SK-N-SH (cell line): ENCODE measurements around the gene TMX1. TPM values are rescaled to one million over a fixed set of nuclear protein-coding genes. Genes with fewer than 3 reads are reported as not detected.
A peak's percentile ranks its signal among the peaks of the same experiment; 100 is the strongest.

Experiments
- CTCF ChIA-PET: fragments of 300-600, 350-600 bp; formaldehyde crosslinking; extraction: SDS; loops from one replicate; lab custom pipeline; 2021; lab: Yijun Ruan, JAX
- POLR2A ChIA-PET: fragments of 350-600 bp; sonication (Branson Sonifier 250); formaldehyde crosslinking; extraction: SDS; loops from one replicate; lab custom pipeline; 2020; ENCODE audit warnings: antibody characterized with exemption, inconsistent platforms; lab: Yijun Ruan, JAX
- DNase-seq: peaks from one replicate; pipeline ENCODE4 v3.0.0; 2012
- H2AFZ ChIP-seq: fragments of 200-600 bp; sonication (generic); 2 replicates; pipeline ENCODE4 v1.8.1; 2016; ENCODE audit warnings: antibody characterized with exemption, mild to moderate bottlenecking, low read depth
- H3F3A ChIP-seq: fragments of 200-600 bp; sonication (generic); replicated peaks from 2 replicates; pipeline ENCODE3; 2016; ENCODE audit warnings: antibody characterized with exemption, mild to moderate bottlenecking; ENCODE audit not compliant: insufficient read depth
- H3K27ac ChIP-seq, 2 experiments: fragments of 200-500 bp in 1 of 2; fragments of 200-600 bp in 1 of 2; sonication (Bioruptor generic) in 1 of 2; sonication (generic), shearing (Covaris generic) in 1 of 2; 2 replicates each; pipeline versions ENCODE4 v1.5.1 to v1.6.1; 2014 to 2016; ENCODE audit warnings: low read depth in 2 of 2, inconsistent platforms in 1 of 2, low read length in 1 of 2, mild to moderate bottlenecking in 1 of 2, mixed read lengths in 1 of 2
- H3K27me3 ChIP-seq: fragments of 200-600 bp; sonication (generic), shearing (Covaris generic); 2 replicates; pipeline ENCODE4 v1.6.1; 2016; ENCODE audit warnings: mixed run types; ENCODE audit not compliant: insufficient read depth
- H3K36me3 ChIP-seq, 2 experiments: fragments of 200-500 bp in 1 of 2; fragments of 200-600 bp in 1 of 2; sonication (Bioruptor generic) in 1 of 2; sonication (generic) in 1 of 2; replicated peaks in 1 of 2; 2 replicates each; pipeline versions ENCODE3 to v1.5.1; 2014 to 2016; ENCODE audit warnings: low read length in 1 of 2, mild to moderate bottlenecking in 1 of 2; ENCODE audit not compliant: insufficient read depth in 2 of 2, control insufficient read depth in 1 of 2
- H3K4me1 ChIP-seq, 2 experiments: fragments of 200-500 bp in 1 of 2; fragments of 200-600 bp in 1 of 2; sonication (Bioruptor generic) in 1 of 2; sonication (generic), shearing (Covaris generic) in 1 of 2; 2 replicates each; pipeline versions ENCODE4 v1.5.1 to v1.6.1; 2014 to 2016; ENCODE audit warnings: low read depth in 1 of 2, low read length in 1 of 2, mixed run types in 1 of 2; ENCODE audit not compliant: insufficient read depth in 2 of 2, control insufficient read depth in 1 of 2
- H3K4me2 ChIP-seq: fragments of 200-600 bp; sonication (generic), shearing (Covaris generic); 2 replicates; pipeline ENCODE4 v1.6.1; 2017; ENCODE audit warnings: mixed run types
- H3K4me3 ChIP-seq, 2 experiments: fragments of 200-500 bp in 1 of 2; fragments of 200-600 bp in 1 of 2; sonication (Bioruptor generic) in 1 of 2; sonication (generic), shearing (Covaris generic) in 1 of 2; 2 replicates each; pipeline versions ENCODE4 v1.5.1 to v1.8.1; 2014 to 2016; ENCODE audit warnings: low read depth in 2 of 2, inconsistent platforms in 1 of 2, low read length in 1 of 2, mild to moderate bottlenecking in 1 of 2, mixed read lengths in 1 of 2, moderate library complexity in 1 of 2
- H3K79me2 ChIP-seq: fragments of 200-600 bp; sonication (generic); 2 replicates; pipeline ENCODE4 v1.8.1; 2017; ENCODE audit warnings: mild to moderate bottlenecking; ENCODE audit not compliant: insufficient read depth
- H3K9ac ChIP-seq: fragments of 200-600 bp; sonication (generic); 2 replicates; pipeline ENCODE4 v1.6.1; 2017; ENCODE audit warnings: mixed run types
- H3K9me2 ChIP-seq: fragments of 200-600 bp; sonication (generic); 2 replicates; pipeline ENCODE4 v1.6.1; 2017; ENCODE audit warnings: mixed run types
- H3K9me3 ChIP-seq: fragments of 200-600 bp; sonication (generic); 2 replicates; pipeline ENCODE4 v1.6.1; 2017; ENCODE audit warnings: mixed run types, mild to moderate bottlenecking, moderate library complexity
- H4K20me1 ChIP-seq: fragments of 200-600 bp; sonication (generic); 2 replicates; pipeline ENCODE4 v1.6.1; 2017; ENCODE audit warnings: mild to moderate bottlenecking, mixed run types; ENCODE audit not compliant: insufficient read depth
- CTCF ChIP-seq: fragments of 200-600 bp; sonication (generic); IDR thresholded peaks from 2 replicates; pipeline ENCODE4 v1.6.1; 2017; ENCODE audit warnings: antibody characterized with exemption, mild to moderate bottlenecking, moderate library complexity
- ELF1 ChIP-seq: IDR thresholded peaks from 2 replicates; pipeline ENCODE4 v1.4.0; 2012
- EP300 ChIP-seq, 2 experiments: IDR thresholded peaks; 2 replicates each; pipeline versions ENCODE4 v1.4.0 to v1.6.1; 2012; ENCODE audit warnings: borderline replicate concordance in 1 of 2, low read depth in 1 of 2, low read length in 1 of 2
- EZH2phosphoT487 ChIP-seq: fragments of 200-600 bp; sonication (generic); IDR thresholded peaks from 2 replicates; pipeline ENCODE4 v1.6.1; 2017; ENCODE audit warnings: low read depth, mixed run types, mild to moderate bottlenecking, antibody characterized with exemption, moderate library complexity, borderline replicate concordance
- FOXJ3 ChIP-seq: sonication (generic); formaldehyde crosslinking; IDR thresholded peaks from 2 replicates; pipeline ENCODE4 v1.5.1; 2020; ENCODE audit warnings: mild to moderate bottlenecking, missing genetic modification reagents
- FOXM1 ChIP-seq: IDR thresholded peaks from 2 replicates; pipeline ENCODE4 v1.4.0; 2012; ENCODE audit warnings: low read depth, mild to moderate bottlenecking
- GATA2 ChIP-seq: sonication (generic); formaldehyde crosslinking; IDR thresholded peaks from 2 replicates; pipeline ENCODE4 v1.5.0; 2020; ENCODE audit warnings: mild to moderate bottlenecking, missing genetic modification reagents
- MAX ChIP-seq: IDR thresholded peaks from 2 replicates; pipeline ENCODE4 v1.4.0; 2012; ENCODE audit warnings: low read depth
- POLR2AphosphoS5 ChIP-seq: IDR thresholded peaks from 2 replicates; pipeline ENCODE4 v1.6.1; 2012; ENCODE audit warnings: low read depth, low read length
- RAD21 ChIP-seq: IDR thresholded peaks from 2 replicates; pipeline ENCODE4 v1.6.1; 2012; ENCODE audit warnings: mild to moderate bottlenecking, low read length
- RCOR1 ChIP-seq: fragments of 150-350 bp; IDR thresholded peaks from 2 replicates; pipeline ENCODE4 v1.6.1; 2017; ENCODE audit warnings: antibody characterized with exemption, low read length
- RXRA ChIP-seq: IDR thresholded peaks from 2 replicates; pipeline ENCODE4 v1.4.0; 2012; ENCODE audit warnings: low read depth, mild to moderate bottlenecking, borderline replicate concordance
- SMC3 ChIP-seq: IDR thresholded peaks from 2 replicates; pipeline ENCODE4 v1.6.1; 2012; ENCODE audit warnings: low read depth, low read length, improper control_type of control experiment
- TEAD4 ChIP-seq: IDR thresholded peaks from 2 replicates; pipeline ENCODE4 v1.4.0; 2012; ENCODE audit warnings: mild to moderate bottlenecking, borderline replicate concordance; ENCODE audit not compliant: insufficient read depth
- YY1 ChIP-seq: IDR thresholded peaks from 2 replicates; pipeline ENCODE4 v1.4.0; 2012; ENCODE audit warnings: low read depth, mild to moderate bottlenecking
- WGBS: methylation state at CpG from one replicate; pipeline ENCODE4 v1.1.6; 2017; ENCODE audit warnings: low lambda C conversion rate; 5-methylcytosine and 5-hydroxymethylcytosine counted together
- polyA plus RNA-seq, 3 experiments: library from polyadenylated mRNA; depleted of rRNA; stranded (reverse); fragments of >200 nt; gene quantifications; 2 replicates each; pipeline ENCODE4 v1.2.3, GENCODE V29; 2012
- TF ChIP-seq, protein P1 (sequence below): IDR thresholded peaks from 2 replicates; pipeline ENCODE4; 2012
- TF ChIP-seq, protein P2 (sequence below): IDR thresholded peaks from 2 replicates; pipeline ENCODE4 v1.4.0; 2012; ENCODE audit warnings: low read depth, borderline replicate concordance
- TF ChIP-seq, protein P3 (sequence below): IDR thresholded peaks from 2 replicates; pipeline ENCODE4 v1.4.0; 2012; ENCODE audit warnings: low read depth, borderline replicate concordance

Gene TMX1
- polyA plus RNA-seq, 1 of the 3 experiments (the other 2 are of a cell fraction), result 16.1 TPM

- peaks cover 6% of the 10 kb centered on the region for H3F3A ChIP-seq
- H3K4me1 ChIP-seq, result peaks cover 4% of the 10 kb centered on the region in 2 experiments; a peak in 3 of 4 replicates
- 49% methylated on average over 2 of the region's 2 CpGs for WGBS
- no peaks in the 10 kb centered on the region for H3K79me2 ChIP-seq
- no peak overlapping the region for H3K4me3 ChIP-seq
- CTCF ChIA-PET, result interaction anchor here (0.6 to 13.8 kb wide), 63 partner anchors 7 to 851 kb away, joined by 3 to 460 read pairs (median 6); partner anchors contain the start of gene FRMD6
- H4K20me1 ChIP-seq, result no peaks in the 10 kb centered on the region
- POLR2A ChIA-PET, result interaction anchor here (0.7 to 1.3 kb wide), 2 partner anchors 187 to 370 kb away, joined by 3 to 6 read pairs; partner anchors contain the start of gene TRIM9
- H2AFZ ChIP-seq, result no peak overlapping the region
- H3K36me3 ChIP-seq, result no peaks in the 10 kb centered on the region
- peak overlapping the region in 1 of 2 experiments; percentile 80; a peak in 2 of 4 replicates for H3K27ac ChIP-seq
- H3K9ac ChIP-seq, result no peak overlapping the region
- no peaks in the 10 kb centered on the region for H3K27me3 ChIP-seq
- no peak for TF ChIP-seq RXRA
- TF ChIP-seq POLR2AphosphoS5, result no peak
- TF ChIP-seq, protein P1, sequence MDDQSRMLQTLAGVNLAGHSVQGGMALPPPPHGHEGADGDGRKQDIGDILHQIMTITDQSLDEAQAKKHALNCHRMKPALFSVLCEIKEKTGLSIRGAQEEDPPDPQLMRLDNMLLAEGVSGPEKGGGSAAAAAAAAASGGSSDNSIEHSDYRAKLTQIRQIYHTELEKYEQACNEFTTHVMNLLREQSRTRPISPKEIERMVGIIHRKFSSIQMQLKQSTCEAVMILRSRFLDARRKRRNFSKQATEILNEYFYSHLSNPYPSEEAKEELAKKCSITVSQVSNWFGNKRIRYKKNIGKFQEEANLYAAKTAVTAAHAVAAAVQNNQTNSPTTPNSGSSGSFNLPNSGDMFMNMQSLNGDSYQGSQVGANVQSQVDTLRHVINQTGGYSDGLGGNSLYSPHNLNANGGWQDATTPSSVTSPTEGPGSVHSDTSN, result no peak
- TF ChIP-seq, protein P2, sequence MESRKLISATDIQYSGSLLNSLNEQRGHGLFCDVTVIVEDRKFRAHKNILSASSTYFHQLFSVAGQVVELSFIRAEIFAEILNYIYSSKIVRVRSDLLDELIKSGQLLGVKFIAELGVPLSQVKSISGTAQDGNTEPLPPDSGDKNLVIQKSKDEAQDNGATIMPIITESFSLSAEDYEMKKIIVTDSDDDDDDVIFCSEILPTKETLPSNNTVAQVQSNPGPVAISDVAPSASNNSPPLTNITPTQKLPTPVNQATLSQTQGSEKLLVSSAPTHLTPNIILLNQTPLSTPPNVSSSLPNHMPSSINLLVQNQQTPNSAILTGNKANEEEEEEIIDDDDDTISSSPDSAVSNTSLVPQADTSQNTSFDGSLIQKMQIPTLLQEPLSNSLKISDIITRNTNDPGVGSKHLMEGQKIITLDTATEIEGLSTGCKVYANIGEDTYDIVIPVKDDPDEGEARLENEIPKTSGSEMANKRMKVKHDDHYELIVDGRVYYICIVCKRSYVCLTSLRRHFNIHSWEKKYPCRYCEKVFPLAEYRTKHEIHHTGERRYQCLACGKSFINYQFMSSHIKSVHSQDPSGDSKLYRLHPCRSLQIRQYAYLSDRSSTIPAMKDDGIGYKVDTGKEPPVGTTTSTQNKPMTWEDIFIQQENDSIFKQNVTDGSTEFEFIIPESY, result no peak
- peak; percentile 59 for TF ChIP-seq GATA2 (CRISPR knock-in tag)
- TF ChIP-seq FOXJ3 (CRISPR knock-in tag), result no peak
- TF ChIP-seq EP300 (IDR thresholded peaks at IDR 0.05; ENCODE audit: borderline replicate concordance in 1 of 2, low read depth in 1 of 2, low read length in 1 of 2), result peak in 1 of 2 experiments; percentile 26; a peak in 1 of 4 replicates
- TF ChIP-seq, all 33 proteins: peak for 2
- Histone ChIP-seq H3K9me3 (no peaks in the 10 kb centered on the region), H3K4me2 (no peak overlapping the region), H3K9me2 (no peaks in the 10 kb centered on the region)
- DNase-seq, result no peak
Observed at GRCh38 chr14:51282517-51282916, 42.5 kb downstream of the TMX1 start.

- peak overlapping the region; percentile 64 to 80 for H3K27ac ChIP-seq
- H3K9me3 ChIP-seq, result no peaks in the 10 kb centered on the region
- CTCF ChIA-PET, result interaction anchor here (0.5 to 13.8 kb wide), 107 partner anchors 8 to 850 kb away, joined by 3 to 460 read pairs (median 4); partner anchors contain the start of gene FRMD6
- TF ChIP-seq YY1 (peak; percentile 18; the same call in 1 of the 2 replicates), CTCF (peak; percentile 96), FOXM1 (no peak), ELF1 (0 out of 2 replicates have a peak, but pooled peaks have one; percentile 7), TEAD4 (no peak), EZH2phosphoT487 (no peak), RAD21 (peak; percentile 99), SMC3 (peak; percentile 92), MAX (peak; percentile 52; the same call in 1 of the 2 replicates), RCOR1 (no peak), FOXJ3 (CRISPR knock-in tag) (no peak), RXRA (peak; percentile 29; the same call in 1 of the 2 replicates)
- TF ChIP-seq, protein P3, sequence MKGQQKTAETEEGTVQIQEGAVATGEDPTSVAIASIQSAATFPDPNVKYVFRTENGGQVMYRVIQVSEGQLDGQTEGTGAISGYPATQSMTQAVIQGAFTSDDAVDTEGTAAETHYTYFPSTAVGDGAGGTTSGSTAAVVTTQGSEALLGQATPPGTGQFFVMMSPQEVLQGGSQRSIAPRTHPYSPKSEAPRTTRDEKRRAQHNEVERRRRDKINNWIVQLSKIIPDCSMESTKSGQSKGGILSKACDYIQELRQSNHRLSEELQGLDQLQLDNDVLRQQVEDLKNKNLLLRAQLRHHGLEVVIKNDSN, result no peak
Observed at GRCh38 chr14:51283402-51284085, 43.5 kb downstream of the TMX1 start.

More at GRCh38 chr14:51283402-51284085, 43.5 kb downstream of the TMX1 start:
- H3K9me2 ChIP-seq, result no peaks in the 10 kb centered on the region
- no peak overlapping the region for H3K4me2 ChIP-seq
- H3K4me3 ChIP-seq, result no peak overlapping the region
- no peaks in the 10 kb centered on the region for H3K36me3 ChIP-seq
- POLR2A ChIA-PET, result interaction anchor here (0.6 to 1.3 kb wide), 2 partner anchors 369 to 371 kb away, joined by 4 to 6 read pairs; no protein-coding TSS in a partner anchor
- H3K9ac ChIP-seq, result no peak overlapping the region
- H3F3A ChIP-seq, result peaks cover 6% of the 10 kb centered on the region
- no peaks in the 10 kb centered on the region for H4K20me1 ChIP-seq
- no peaks in the 10 kb centered on the region for H3K79me2 ChIP-seq
- WGBS, result 67% methylated on average over 8 of the region's 8 CpGs
- no peaks in the 10 kb centered on the region for H3K27me3 ChIP-seq
- peaks cover 4% of the 10 kb centered on the region in 2 experiments; a peak in 3 of 4 replicates for H3K4me1 ChIP-seq
- H2AFZ ChIP-seq, result no peak overlapping the region
- peak; percentile 68 for DNase-seq
